Kidney capillary endothelial cell (primary cell): ENCODE measurements around the gene TMEM94.

Experiments used
- DNase-seq: peaks from one replicate; pipeline ENCODE4 v3.0.0-alpha.2; 2018; ENCODE audit warnings: low spot score

Gene TMEM94

GRCh38 chr17:75526555-75527270 is 70.3 kb downstream of the TMEM94 start:
- DNase-seq, result no peak

- no peak for DNase-seq
Observed at GRCh38 chr17:75530837-75531720, 74.6 kb downstream of the TMEM94 start.

- no peak for DNase-seq
Observed at GRCh38 chr17:75531721-75532072, 75.3 kb downstream of the TMEM94 start.

GRCh38 chr17:75535119-75535537 is 78.7 kb downstream of the TMEM94 start:
- no peak for DNase-seq

GRCh38 chr17:75535871-75536270 is 79.4 kb downstream of the TMEM94 start:
- no peak for DNase-seq

GRCh38 chr17:75536366-75536765 is 79.9 kb downstream of the TMEM94 start:
- DNase-seq, result no peak

- no peak for DNase-seq
Observed at GRCh38 chr17:75539967-75540729, 83.7 kb downstream of the TMEM94 start.

- DNase-seq, result no peak
Observed at GRCh38 chr17:75540923-75541503, 84.6 kb downstream of the TMEM94 start.

- DNase-seq, result no peak
Observed at GRCh38 chr17:75542229-75542628, 85.8 kb downstream of the TMEM94 start.

GRCh38 chr17:75542728-75543336 is 86.4 kb downstream of the TMEM94 start:
- no peak for DNase-seq

GRCh38 chr17:75544250-75544649 is 87.8 kb downstream of the TMEM94 start:
- DNase-seq, result no peak

- DNase-seq, result no peak
Observed at GRCh38 chr17:75546181-75546580, 89.7 kb downstream of the TMEM94 start.

GRCh38 chr17:75547091-75547490 is 90.7 kb downstream of the TMEM94 start:
- no peak for DNase-seq

- no peak for DNase-seq
Observed at GRCh38 chr17:75548813-75549212, 92.4 kb downstream of the TMEM94 start.
